Measurements from ENCODE around the gene OPCML.

- no peak for TF ChIP-seq CTCF (IDR thresholded peaks at IDR 0.05)
- TF ChIP-seq EP300 (IDR thresholded peaks at IDR 0.05) = no peak
- no peak for TF ChIP-seq POLR2AphosphoS5 (IDR thresholded peaks at IDR 0.05)
These were observed 738.5 kb downstream of the OPCML start for GRCh38 chr11:132793831-132794230.

All from suprapubic skin (tissue), 4 donors.